ENCODE measurements around the gene AP1B1.

The AP1B1 gene

DNA sequence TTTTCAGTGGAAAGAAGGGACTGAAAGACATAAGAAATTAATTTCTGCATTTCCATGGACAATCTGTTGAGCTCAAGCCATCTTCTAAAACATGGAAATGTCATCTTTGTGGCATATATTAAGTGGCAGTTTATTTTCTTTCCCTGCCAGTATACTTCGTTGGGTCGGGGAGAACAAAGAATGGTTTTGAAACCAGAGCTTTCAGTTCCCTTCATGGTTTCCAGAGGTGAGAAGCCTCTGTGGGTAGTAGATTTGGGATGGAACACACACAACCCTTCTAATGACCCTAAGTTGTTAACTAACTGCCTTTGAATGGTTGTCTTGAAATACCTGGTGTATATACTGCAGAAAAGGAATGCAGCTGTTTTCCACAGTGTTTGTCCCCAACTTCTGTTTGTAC, 99.5 kb downstream of the AP1B1 start:
- no peak for TF ChIP-seq CTCF (IDR thresholded peaks at IDR 0.05)

DNA sequence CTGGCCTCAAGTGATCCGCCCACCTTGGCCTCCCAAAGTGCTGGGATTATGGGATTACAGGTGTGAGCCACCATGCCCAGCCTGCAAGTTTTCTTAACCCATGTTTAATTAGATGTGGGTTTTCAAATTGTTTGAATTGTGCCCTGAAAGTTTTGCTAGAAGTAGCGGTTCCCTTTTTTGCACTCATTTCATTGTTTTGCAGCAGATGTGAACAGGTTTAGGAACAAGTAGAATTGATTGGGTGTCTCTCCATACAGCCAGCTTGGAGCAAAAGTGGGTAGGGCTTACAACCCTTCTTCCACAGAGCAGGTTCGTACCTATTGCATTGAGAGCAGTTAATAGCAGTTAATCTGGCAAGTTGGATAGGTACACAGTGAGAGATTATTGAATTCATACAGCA, 104.2 kb downstream of the AP1B1 start:
- no peak for TF ChIP-seq CTCF (IDR thresholded peaks at IDR 0.05)

- TF ChIP-seq CTCF (IDR thresholded peaks at IDR 0.05): no peak
Observed at GRCh38 chr22:29277927-29278326, 110.4 kb downstream of the AP1B1 start.

Measured in LNCAP (cell line).